HepG2 (cell line): ENCODE results near the gene BICRAL. TPM values are rescaled to one million over a fixed set of nuclear protein-coding genes. Genes with fewer than 3 reads are reported as not detected.
A peak's percentile ranks its signal among the peaks of the same experiment; 100 is the strongest.

Source experiments
- DMAP1 ChIP-seq: IDR thresholded peaks from 2 replicates; pipeline ENCODE4 v1.6.1; 2016
- HNF1A ChIP-seq, 2 experiments: sonication (generic) in 1 of 2; formaldehyde crosslinking in 1 of 2; IDR thresholded peaks; 2 replicates each; pipeline versions ENCODE4 v1.4.0 to v1.6.1; 2016 to 2020; ENCODE audit warnings: borderline replicate concordance in 1 of 2, low read depth in 1 of 2, mild to moderate bottlenecking in 1 of 2, missing genetic modification reagents in 1 of 2
- KDM2A ChIP-seq: sonication (generic); formaldehyde crosslinking; IDR thresholded peaks from 2 replicates; pipeline ENCODE4 v1.4.0; 2020; ENCODE audit warnings: low read depth, missing genetic modification reagents, borderline replicate concordance
- MIXL1 ChIP-seq: IDR thresholded peaks from 2 replicates; pipeline ENCODE4 v1.6.1; 2016
- NR2C2 ChIP-seq: sonication (generic); formaldehyde crosslinking; IDR thresholded peaks from 2 replicates; pipeline ENCODE4 v1.4.0; 2020; ENCODE audit warnings: missing genetic modification reagents, mild to moderate bottlenecking, moderate library complexity, borderline replicate concordance
- RAD21 ChIP-seq: fragments of 450-650 bp; formaldehyde crosslinking; IDR thresholded peaks from 2 replicates; pipeline ENCODE4 v1.5.0; 2020; ENCODE audit warnings: mild to moderate bottlenecking
- RORA ChIP-seq: sonication (generic); formaldehyde crosslinking; IDR thresholded peaks from 2 replicates; pipeline ENCODE4 v1.5.0; 2020; ENCODE audit warnings: mild to moderate bottlenecking, missing genetic modification reagents, moderate library complexity
- ZBTB3 ChIP-seq: sonication (generic); formaldehyde crosslinking; IDR thresholded peaks from 2 replicates; pipeline ENCODE4 v1.4.0; 2020; ENCODE audit warnings: low read depth, mild to moderate bottlenecking, moderate library complexity, missing genetic modification reagents, borderline replicate concordance
- ZNF329 ChIP-seq: sonication (generic); formaldehyde crosslinking; IDR thresholded peaks from 2 replicates; pipeline ENCODE4 v1.9.0; 2021; ENCODE audit warnings: low read depth, mild to moderate bottlenecking, missing genetic modification reagents
- ZNF547 ChIP-seq: sonication (generic); formaldehyde crosslinking; IDR thresholded peaks from 2 replicates; pipeline ENCODE4 v1.5.1; 2020; ENCODE audit warnings: mild to moderate bottlenecking, missing genetic modification reagents
- ZNF616 ChIP-seq: sonication (generic); formaldehyde crosslinking; IDR thresholded peaks from 2 replicates; pipeline ENCODE4 v1.5.0; 2020; ENCODE audit warnings: low read depth, mild to moderate bottlenecking, missing genetic modification reagents
- ZNF703 ChIP-seq: sonication (generic); formaldehyde crosslinking; IDR thresholded peaks from 2 replicates; pipeline ENCODE4 v1.5.1; 2020; ENCODE audit warnings: missing genetic modification reagents, mild to moderate bottlenecking, moderate library complexity, borderline replicate concordance
- ZNF781 ChIP-seq: sonication (generic); formaldehyde crosslinking; IDR thresholded peaks from 2 replicates; pipeline ENCODE4 v1.5.1; 2020; ENCODE audit warnings: borderline replicate concordance, mild to moderate bottlenecking, missing genetic modification reagents; ENCODE audit errors: not compliant biosample characterization
- ZNF792 ChIP-seq: IDR thresholded peaks from 2 replicates; pipeline ENCODE4 v1.6.1; 2016
- polyA plus RNA-seq, 8 experiments: library from polyadenylated mRNA; depleted of rRNA in 3 of 8; stranded (reverse) in 7 of 8; unstranded in 1 of 8; fragments of >200 nt; fragmentation: Illumina TruSeq in 4 of 8; extraction: Trizol in 4 of 8; gene quantifications; 2 replicates each; pipeline versions ENCODE4 v1.2.1 to v1.2.3, GENCODE V29; 2011 to 2016; ENCODE audit warnings: low read depth in 4 of 8, missing spikeins in 1 of 8, mixed read lengths in 1 of 8; ENCODE audit not compliant: insufficient read depth in 1 of 8
- total RNA-seq, 5 experiments: library from RNA; depleted of rRNA; stranded (reverse); fragments of >200 nt; fragmentation: Illumina TruSeq; extraction: Trizol; gene quantifications; 2 replicates each; pipeline ENCODE4 v1.2.3, GENCODE V29; 2016; ENCODE audit warnings: low read depth in 1 of 5

Gene BICRAL
- total and polyA plus RNA-seq, 2 of the 13 experiments (the other 11 are each of a cell fraction or from before 2014, with no cell fraction given), result 5.0 to 13.5 TPM

GRCh38 chr6:42745640-42746462 is 36.0 kb upstream of the BICRAL start, which contains the start of gene TBCC (continued):
- TF ChIP-seq ZNF329 (CRISPR knock-in tag) (no peak), ZNF616 (CRISPR knock-in tag) (peak; percentile 82), RAD21 (CRISPR knock-in tag) (0 out of 2 replicates have a peak, but pooled peaks have one; percentile 21), ZNF792 (CRISPR knock-in tag) (peak; percentile 87; the same call in 1 of the 2 replicates), RORA (no peak), ZBTB3 (CRISPR knock-in tag) (no peak; the same call in 1 of the 2 replicates), MIXL1 (CRISPR knock-in tag) (peak; percentile 33; the same call in 1 of the 2 replicates), NR2C2 (CRISPR knock-in tag) (peak; percentile 56), DMAP1 (peak; percentile 84; the same call in 1 of the 2 replicates), ZNF703 (CRISPR knock-in tag) (no peak), KDM2A (CRISPR knock-in tag) (peak; percentile 88), ZNF547 (CRISPR knock-in tag) (peak; percentile 92), HNF1A (IDR thresholded peaks at IDR 0.05; ENCODE audit: low read depth) (no peak), HNF1A (CRISPR knock-in tag; IDR thresholded peaks at IDR 0.05; ENCODE audit: borderline replicate concordance) (0 out of 2 replicates have a peak, but pooled peaks have one; percentile 39), ZNF781 (CRISPR knock-in tag) (no peak)
